GM12892 (cell line): ENCODE measurements around the gene BHLHE40.

Experiments used
- POLR2A ChIP-seq: IDR thresholded peaks from 2 replicates; pipeline ENCODE4 v1.6.1; 2011; ENCODE audit warnings: low read depth, low read length, control low read depth
- POLR2AphosphoS5 ChIP-seq: IDR thresholded peaks from 2 replicates; pipeline ENCODE4 v1.6.1; 2011; ENCODE audit warnings: low read depth, low read length, control low read depth
- TAF1 ChIP-seq: IDR thresholded peaks from 2 replicates; pipeline ENCODE4 v1.6.1; 2011; ENCODE audit warnings: low read depth, mild to moderate bottlenecking, control low read depth, low read length, borderline replicate concordance

DNA sequence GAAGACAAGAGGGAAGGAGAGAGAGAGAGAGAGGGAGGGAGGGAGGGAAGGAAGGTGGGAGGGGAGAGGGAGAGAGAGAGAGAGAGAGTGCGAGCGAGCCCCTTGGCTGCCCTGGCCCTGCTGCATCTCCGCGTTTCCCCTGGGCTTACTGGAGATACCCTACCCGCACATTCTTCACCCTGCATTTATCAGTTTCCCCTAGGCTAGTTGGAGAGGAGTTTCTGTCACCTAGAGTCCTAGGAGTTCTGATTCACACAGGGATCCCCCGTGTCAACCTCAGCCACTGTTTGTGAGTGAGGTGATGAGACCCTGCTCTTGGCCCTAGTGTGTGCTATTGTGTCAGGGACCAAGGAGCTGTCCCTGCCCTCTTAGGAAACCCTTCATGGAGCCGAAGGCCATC is 18.7 kb downstream of the BHLHE40 start:
- TF ChIP-seq POLR2A, result no peak
- TF ChIP-seq POLR2AphosphoS5, result no peak
- TF ChIP-seq TAF1, result no peak
